Natural killer cell (primary cell): Measurements from ENCODE around the gene ZNF148. TPM values are rescaled to one million over a fixed set of nuclear protein-coding genes. Genes with fewer than 3 reads are reported as not detected.
A peak's percentile ranks its signal among the peaks of the same experiment; 100 is the strongest.

Source experiments
- ATAC-seq, 3 donors: fragments of 150-1000 bp in 2 of 3; fragments of 200-7000 bp in 1 of 3; cut with Tn5 transposase; 1 replicate in 1 of 3; 2 replicates in 2 of 3; pipeline ENCODE4 v1.10.0; 2021; ENCODE audit warnings: mild to moderate bottlenecking in 2 of 3, moderate library complexity in 2 of 3
- DNase-seq, 2 donors: peaks; one replicate each; pipeline versions ENCODE4 v3.0.0 to v3.0.0-alpha.2; 2013 to 2021; ENCODE audit warnings: mixed read lengths in 1 of 2
- H3K27ac ChIP-seq: one replicate; pipeline ENCODE4 v1.5.1; 2013; ENCODE audit warnings: mild to moderate bottlenecking, low read length
- H3K27me3 ChIP-seq: one replicate; pipeline ENCODE4 v1.6.1; 2013; ENCODE audit warnings: low read length; ENCODE audit not compliant: control insufficient read depth, insufficient read depth
- H3K36me3 ChIP-seq: one replicate; pipeline ENCODE4 v1.6.1; 2013; ENCODE audit warnings: low read length; ENCODE audit not compliant: control insufficient read depth, insufficient read depth
- H3K4me1 ChIP-seq: one replicate; pipeline ENCODE4 v1.6.1; 2013; ENCODE audit warnings: low read length; ENCODE audit not compliant: control insufficient read depth, insufficient read depth
- H3K4me3 ChIP-seq: one replicate; pipeline ENCODE4 v1.5.1; 2013; ENCODE audit warnings: low read length
- H3K9me3 ChIP-seq: one replicate; pipeline ENCODE4 v1.6.1; 2013; ENCODE audit warnings: low read length; ENCODE audit not compliant: control insufficient read depth, insufficient read depth
- H3K27ac Mint-ChIP-seq, 2 donors: one replicate each; pipeline ENCODE4 v1.8.0; 2022; ENCODE audit warnings: mild to moderate bottlenecking in 2 of 2, mixed read lengths in 2 of 2, moderate library complexity in 1 of 2
- H3K27me3 Mint-ChIP-seq, 2 donors: one replicate each; pipeline ENCODE4 v1.8.0; 2022; ENCODE audit warnings: low read depth in 2 of 2, mixed read lengths in 2 of 2
- H3K36me3 Mint-ChIP-seq: one replicate; pipeline ENCODE4 v1.8.0; 2022; ENCODE audit warnings: mixed read lengths
- H3K4me1 Mint-ChIP-seq, 2 donors: one replicate each; pipeline ENCODE4 v1.8.0; 2022; ENCODE audit warnings: mixed read lengths in 2 of 2
- H3K4me3 Mint-ChIP-seq: one replicate; pipeline ENCODE4 v1.8.0; 2022; ENCODE audit warnings: mild to moderate bottlenecking, moderate library complexity, mixed read lengths
- H3K9me3 Mint-ChIP-seq, 2 donors: one replicate each; pipeline ENCODE4 v1.8.0; 2022; ENCODE audit warnings: mixed read lengths in 2 of 2
- CTCF ChIP-seq: fragments of 200-600 bp; IDR thresholded peaks from one replicate; pipeline ENCODE4 v1.8.0; 2022; ENCODE audit warnings: antibody characterized with exemption
- WGBS: methylation state at CpG from one replicate; pipeline ENCODE4 v1.1.7; 2013; ENCODE audit warnings: missing lambda C conversion rate; ENCODE audit not compliant: insufficient coverage; 5-methylcytosine and 5-hydroxymethylcytosine counted together
- intact Hi-C: fragments of 100-400 bp; cut with micrococcal nuclease; formaldehyde crosslinking; loops from one replicate; pipeline ENCODE4 v1.14.2; 2022
- total RNA-seq, 4 donors: library from RNA; stranded (reverse); fragments of 120-200 nt in 1 of 4; gene quantifications; one replicate each; pipeline versions ENCODE4 v1.2.3 to v1.2.4, GENCODE V29; 2013 to 2022

ZNF148 gene
- total RNA-seq, 3 donors from 2014 or later (not counting 1 experiment from before 2014, with no cell fraction given) = 61.1 to 72.5 (median 62.8) TPM

DNA sequence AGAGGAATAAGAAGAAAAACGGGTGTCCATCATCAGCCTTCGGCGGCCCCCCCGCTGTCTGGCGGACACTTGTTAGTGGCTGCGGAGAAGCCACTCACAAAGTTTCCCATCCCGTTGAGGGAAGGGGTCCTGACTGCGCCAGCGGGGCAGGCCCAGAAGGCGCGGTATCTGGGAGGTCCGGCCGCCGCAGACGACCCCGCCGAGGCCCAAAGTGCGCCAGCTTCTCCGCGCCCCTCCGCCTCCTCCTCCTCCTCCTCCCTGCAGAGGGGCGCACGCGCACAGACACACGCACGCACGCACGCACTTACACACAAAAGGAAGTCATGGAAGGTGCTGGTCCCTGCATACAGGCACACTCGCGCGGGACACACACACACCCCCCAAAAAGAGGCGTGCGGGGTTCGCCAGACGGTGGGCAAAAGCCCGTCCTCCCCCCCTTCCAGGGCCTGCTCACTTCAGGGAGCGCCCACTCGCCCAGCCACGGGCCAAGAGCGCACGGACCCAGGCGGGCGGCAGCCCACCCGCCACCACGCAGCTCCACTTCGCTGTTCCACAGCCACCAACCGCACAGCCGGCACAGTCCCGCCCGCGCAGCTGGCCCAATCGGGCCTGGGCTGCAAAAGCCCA lies 18.0 kb downstream of the ZNF148 start:
- WGBS = 9% methylated on average over 52 of the region's 52 CpGs
- no peaks in the 10 kb centered on the region for H3K27me3 ChIP-seq
- Mint-ChIP-seq H3K9me3 (no peaks in the 10 kb centered on the region), H3K4me3 (peak overlapping the region; percentile 81), H3K27ac (peak overlapping the region; percentile 44 to 56), H3K36me3 (no peaks in the 10 kb centered on the region), H3K27me3 (no peaks in the 10 kb centered on the region), H3K4me1 (peaks cover 76 to 81% of the 10 kb centered on the region in 2 donors)
- DNase-seq (peak; percentile 28 to 80), ATAC-seq (peak; percentile 80 to 93 (median 88))
- H3K4me1 ChIP-seq = peaks cover 9% of the 10 kb centered on the region
- H3K36me3 ChIP-seq = no peaks in the 10 kb centered on the region
- peak overlapping the region; percentile 15 for H3K27ac ChIP-seq
- H3K9me3 ChIP-seq = no peaks in the 10 kb centered on the region
- peak overlapping the region; percentile 50 for H3K4me3 ChIP-seq
- no peak for TF ChIP-seq CTCF
- intact Hi-C loops = no loop called here

- Histone ChIP-seq H3K36me3 (no peaks in the 10 kb centered on the region), H3K27me3 (no peaks in the 10 kb centered on the region), H3K27ac (no peak overlapping the region), H3K4me3 (peak overlapping the region; percentile 50), H3K4me1 (peaks cover 9% of the 10 kb centered on the region), H3K9me3 (no peaks in the 10 kb centered on the region)
- no peak for DNase-seq
- Mint-ChIP-seq H3K36me3 (no peaks in the 10 kb centered on the region), H3K27me3 (no peaks in the 10 kb centered on the region), H3K4me3 (peak overlapping the region; percentile 81), H3K27ac (peak overlapping the region; percentile 44 to 56), H3K9me3 (no peaks in the 10 kb centered on the region), H3K4me1 (peaks cover 77 to 81% of the 10 kb centered on the region in 2 donors)
- no peak for TF ChIP-seq CTCF
- no peak for ATAC-seq
- intact Hi-C loops = no loop called here
- WGBS = 43% methylated on average over 5 of the region's 5 CpGs
These were observed 18.7 kb downstream of the ZNF148 start for GRCh38 chr3:125356140-125357026.

- Mint-ChIP-seq H3K36me3 (no peaks in the 10 kb centered on the region), H3K27ac (no peak overlapping the region), H3K4me1 (peaks cover 82 to 83% of the 10 kb centered on the region in 2 donors), H3K9me3 (no peaks in the 10 kb centered on the region), H3K4me3 (no peak overlapping the region), H3K27me3 (no peaks in the 10 kb centered on the region)
- DNase-seq = no peak
- peaks cover 15% of the 10 kb centered on the region for H3K4me1 ChIP-seq
- ATAC-seq = no peak
- H3K36me3 ChIP-seq = no peaks in the 10 kb centered on the region
- no peaks in the 10 kb centered on the region for H3K9me3 ChIP-seq
- H3K27me3 ChIP-seq = no peaks in the 10 kb centered on the region
- H3K27ac ChIP-seq = no peak overlapping the region
- no peak overlapping the region for H3K4me3 ChIP-seq
- no peak for TF ChIP-seq CTCF
- intact Hi-C loops = no loop called here
- WGBS = 93% methylated on average over 2 of the region's 3 CpGs
These were observed 21.5 kb downstream of the ZNF148 start for GRCh38 chr3:125353659-125354058.
